HepG2 (cell line): ENCODE data around the gene MNAT1. TPM values are rescaled to one million over a fixed set of nuclear protein-coding genes. Genes with fewer than 3 reads are reported as not detected.

Experiments used
- ARNT ChIP-seq: fragments of 450-650 bp; IDR thresholded peaks from 2 replicates; pipeline ENCODE4 v1.6.1; 2017
- CHCHD3 ChIP-seq: sonication (generic); formaldehyde crosslinking; IDR thresholded peaks from 2 replicates; pipeline ENCODE4 v1.8.0; 2022; ENCODE audit warnings: mild to moderate bottlenecking, missing genetic modification reagents, moderate library complexity
- GABPA ChIP-seq, 2 experiments: IDR thresholded peaks; 2 replicates each; pipeline ENCODE4 v1.6.1; 2011 to 2016; ENCODE audit warnings: low read depth in 2 of 2, low read length in 1 of 2, missing biosample characterization in 1 of 2, missing genetic modification characterization in 1 of 2
- GLI4 ChIP-seq: sonication (generic); formaldehyde crosslinking; IDR thresholded peaks from 2 replicates; pipeline ENCODE4 v1.5.1; 2020; ENCODE audit warnings: missing genetic modification reagents, mild to moderate bottlenecking, moderate library complexity, borderline replicate concordance
- HCFC1 ChIP-seq: fragments of 150-350 bp; IDR thresholded peaks from 2 replicates; pipeline ENCODE4 v1.6.1; 2014; ENCODE audit warnings: low read depth, low read length
- HNF4A ChIP-seq: sonication (generic); formaldehyde crosslinking; IDR thresholded peaks from 2 replicates; pipeline ENCODE4 v1.4.0; 2020; ENCODE audit warnings: missing genetic modification reagents
- HNRNPLL ChIP-seq: fragments of 200-400 bp; formaldehyde crosslinking; IDR thresholded peaks from 2 replicates; pipeline ENCODE4 v1.6.1; 2017; ENCODE audit warnings: mild to moderate bottlenecking, low read depth, low read length; ENCODE audit not compliant: poor library complexity, severe bottlenecking
- JDP2 ChIP-seq: sonication (generic); formaldehyde crosslinking; IDR thresholded peaks from 2 replicates; pipeline ENCODE4 v1.8.1; 2022; ENCODE audit warnings: missing genetic modification reagents, borderline replicate concordance
- KDM5A ChIP-seq: fragments of 200-600 bp; sonication (generic); IDR thresholded peaks from 2 replicates; pipeline ENCODE4 v1.7.0; 2018; ENCODE audit warnings: antibody characterized with exemption, mild to moderate bottlenecking, low read length, borderline replicate concordance
- KDM5B ChIP-seq: sonication (generic); formaldehyde crosslinking; IDR thresholded peaks from 2 replicates; pipeline ENCODE4 v1.4.0; 2020; ENCODE audit warnings: missing genetic modification reagents, mild to moderate bottlenecking, borderline replicate concordance
- MAFK ChIP-seq, 2 experiments: IDR thresholded peaks in 1 of 2; conservative IDR thresholded peaks in 1 of 2; 2 replicates each; pipeline ENCODE4 v1.6.1; 2011; ENCODE audit warnings: improper control_type of control experiment in 2 of 2, low read length in 2 of 2
- NFATC3 ChIP-seq: sonication (generic); formaldehyde crosslinking; IDR thresholded peaks from 2 replicates; pipeline ENCODE4 v1.5.1; 2020; ENCODE audit warnings: mild to moderate bottlenecking, missing genetic modification reagents
- NFE2L1 ChIP-seq: sonication (generic); formaldehyde crosslinking; IDR thresholded peaks from 2 replicates; pipeline ENCODE4 v1.4.0; 2020; ENCODE audit warnings: missing genetic modification reagents, mild to moderate bottlenecking, borderline replicate concordance
- RBM22 ChIP-seq: fragments of 200-400 bp; formaldehyde crosslinking; optimal IDR thresholded peaks from 2 replicates; pipeline ENCODE3; 2017; ENCODE audit warnings: mild to moderate bottlenecking, low read length, moderate library complexity
- ZNF264 ChIP-seq: sonication (generic); formaldehyde crosslinking; IDR thresholded peaks from 2 replicates; pipeline ENCODE4 v1.4.0; 2020; ENCODE audit warnings: missing genetic modification reagents
- ZNF33A ChIP-seq: sonication (generic); formaldehyde crosslinking; IDR thresholded peaks from 2 replicates; pipeline ENCODE4 v1.5.1; 2020; ENCODE audit warnings: missing genetic modification reagents, mild to moderate bottlenecking, moderate library complexity, borderline replicate concordance
- ZNF569 ChIP-seq: sonication (generic); formaldehyde crosslinking; IDR thresholded peaks from 2 replicates; pipeline ENCODE4 v1.5.0; 2020; ENCODE audit warnings: mild to moderate bottlenecking, missing genetic modification reagents, moderate library complexity, borderline replicate concordance
- ZNF687 ChIP-seq: sonication (generic); formaldehyde crosslinking; IDR thresholded peaks from 2 replicates; pipeline ENCODE4 v1.5.1; 2020; ENCODE audit warnings: mild to moderate bottlenecking, missing genetic modification reagents, moderate library complexity
- ZNF691 ChIP-seq: sonication (generic); formaldehyde crosslinking; IDR thresholded peaks from 2 replicates; pipeline ENCODE4 v1.4.0; 2020; ENCODE audit warnings: missing genetic modification reagents, low read depth, mild to moderate bottlenecking, borderline replicate concordance
- ZSCAN9 ChIP-seq: IDR thresholded peaks from 2 replicates; pipeline ENCODE4 v1.6.1; 2016; ENCODE audit warnings: borderline replicate concordance
- polyA plus RNA-seq, 8 experiments: library from polyadenylated mRNA; depleted of rRNA in 3 of 8; stranded (reverse) in 7 of 8; unstranded in 1 of 8; fragments of >200 nt; fragmentation: Illumina TruSeq in 4 of 8; extraction: Trizol in 4 of 8; gene quantifications; 2 replicates each; pipeline versions ENCODE4 v1.2.1 to v1.2.3, GENCODE V29; 2011 to 2016; ENCODE audit warnings: low read depth in 4 of 8, missing spikeins in 1 of 8, mixed read lengths in 1 of 8; ENCODE audit not compliant: insufficient read depth in 1 of 8
- total RNA-seq, 5 experiments: library from RNA; depleted of rRNA; stranded (reverse); fragments of >200 nt; fragmentation: Illumina TruSeq; extraction: Trizol; gene quantifications; 2 replicates each; pipeline ENCODE4 v1.2.3, GENCODE V29; 2016; ENCODE audit warnings: low read depth in 1 of 5
- TF ChIP-seq, protein P1 (sequence below): IDR thresholded peaks from 2 replicates; pipeline ENCODE4 v1.6.1; 2016; ENCODE audit warnings: missing compliant biosample characterization, missing genetic modification reagents, borderline replicate concordance
- TF ChIP-seq, protein P2 (sequence below): conservative IDR thresholded peaks from 2 replicates; pipeline ENCODE4 v1.6.1; 2018; ENCODE audit warnings: missing genetic modification reagents

MNAT1 gene
- total and polyA plus RNA-seq, 2 of the 13 experiments (the other 11 are each of a cell fraction or from before 2014, with no cell fraction given) = 49.2 to 94.8 TPM

DNA sequence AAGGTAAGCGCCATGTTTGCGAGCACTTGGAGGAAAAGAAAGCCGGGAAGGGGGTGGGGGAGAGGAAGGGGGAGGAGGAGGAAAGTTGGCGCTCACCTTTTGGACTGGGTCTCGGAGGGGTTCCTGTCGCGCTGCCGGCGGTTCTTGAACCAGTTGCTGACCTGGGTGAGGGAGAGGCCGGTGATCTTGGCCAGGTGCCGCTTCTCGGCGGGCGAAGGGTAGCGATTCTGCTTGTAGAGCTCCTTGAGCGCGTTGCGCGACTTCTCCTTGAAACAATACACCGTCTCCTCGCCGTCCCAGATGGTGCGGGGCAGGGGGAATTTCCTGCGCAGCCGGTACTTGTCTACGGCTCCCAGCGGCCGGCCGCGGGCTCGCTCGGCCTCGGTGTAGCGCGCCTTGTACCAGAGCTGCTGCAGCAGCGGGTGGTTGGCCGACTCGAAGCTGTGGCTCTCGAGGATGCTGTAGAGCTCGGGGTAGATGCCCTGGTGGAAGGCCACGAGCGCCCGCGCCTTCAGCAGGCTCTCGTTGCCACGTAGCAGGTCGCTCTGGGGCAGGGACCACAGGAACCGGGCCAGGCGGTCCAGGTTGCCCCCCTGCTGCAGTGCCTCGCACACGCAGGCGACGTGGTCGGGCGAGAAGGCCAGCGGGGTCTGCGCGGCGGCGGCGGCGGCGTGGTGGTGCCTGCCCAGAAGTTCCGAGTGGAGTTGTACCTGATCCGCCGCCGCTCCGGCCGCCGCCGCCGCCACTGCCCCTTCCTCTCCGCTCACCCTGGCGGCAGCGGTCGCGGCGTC, 11.2 kb upstream of the MNAT1 start (continued):
- TF ChIP-seq ZNF264 (CRISPR knock-in tag) (no peak), ZNF687 (peak; percentile 71), MAFK (conservative IDR thresholded peaks at IDR 0.05 in 1 of 2, IDR thresholded peaks at IDR 0.05 in 1 of 2; ENCODE audit: low read length in 2 of 2) (no peak), GLI4 (CRISPR knock-in tag) (no peak), ZNF691 (0 out of 2 replicates have a peak, but pooled peaks have one; percentile 31), NFATC3 (no peak), ZNF569 (CRISPR knock-in tag) (no peak), RBM22 (no peak), CHCHD3 (peak; percentile 75; the same call in 1 of the 2 replicates), HNF4A (CRISPR knock-in tag) (no peak), ARNT (no peak), NFE2L1 (no peak), KDM5A (no peak), HCFC1 (no peak), KDM5B (peak; percentile 68), ZNF33A (no peak), HNRNPLL (peak; percentile 32), JDP2 (CRISPR knock-in tag) (no peak), GABPA (IDR thresholded peaks at IDR 0.05; ENCODE audit: low read depth, low read length) (no peak), GABPA (CRISPR knock-in tag; IDR thresholded peaks at IDR 0.05; ENCODE audit: low read depth) (no peak), ZSCAN9 (no peak)
- TF ChIP-seq, protein P1, sequence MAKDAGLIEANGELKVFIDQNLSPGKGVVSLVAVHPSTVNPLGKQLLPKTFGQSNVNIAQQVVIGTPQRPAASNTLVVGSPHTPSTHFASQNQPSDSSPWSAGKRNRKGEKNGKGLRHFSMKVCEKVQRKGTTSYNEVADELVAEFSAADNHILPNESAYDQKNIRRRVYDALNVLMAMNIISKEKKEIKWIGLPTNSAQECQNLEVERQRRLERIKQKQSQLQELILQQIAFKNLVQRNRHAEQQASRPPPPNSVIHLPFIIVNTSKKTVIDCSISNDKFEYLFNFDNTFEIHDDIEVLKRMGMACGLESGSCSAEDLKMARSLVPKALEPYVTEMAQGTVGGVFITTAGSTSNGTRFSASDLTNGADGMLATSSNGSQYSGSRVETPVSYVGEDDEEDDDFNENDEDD (CRISPR knock-in tag) = no peak
- TF ChIP-seq, protein P2, sequence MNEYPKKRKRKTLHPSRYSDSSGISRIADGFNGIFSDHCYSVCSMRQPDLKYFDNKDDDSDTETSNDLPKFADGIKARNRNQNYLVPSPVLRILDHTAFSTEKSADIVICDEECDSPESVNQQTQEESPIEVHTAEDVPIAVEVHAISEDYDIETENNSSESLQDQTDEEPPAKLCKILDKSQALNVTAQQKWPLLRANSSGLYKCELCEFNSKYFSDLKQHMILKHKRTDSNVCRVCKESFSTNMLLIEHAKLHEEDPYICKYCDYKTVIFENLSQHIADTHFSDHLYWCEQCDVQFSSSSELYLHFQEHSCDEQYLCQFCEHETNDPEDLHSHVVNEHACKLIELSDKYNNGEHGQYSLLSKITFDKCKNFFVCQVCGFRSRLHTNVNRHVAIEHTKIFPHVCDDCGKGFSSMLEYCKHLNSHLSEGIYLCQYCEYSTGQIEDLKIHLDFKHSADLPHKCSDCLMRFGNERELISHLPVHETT (CRISPR knock-in tag) = no peak
